A549 (cell line): ENCODE data around the gene AEBP1.

Source experiments
- EHF ChIP-seq: fragments of 250-450 bp; sonication (Bioruptor Pico); IDR thresholded peaks from 2 replicates; pipeline ENCODE4 v1.5.0; 2020; ENCODE audit warnings: mild to moderate bottlenecking
- EP300 ChIP-seq, 2 experiments: fragments of >200 bp; sonication (Bioruptor Twin); formaldehyde crosslinking; IDR thresholded peaks; 2 replicates in 1 of 2; 3 replicates in 1 of 2; pipeline ENCODE4 v1.6.1; 2016 to 2017
- JUN ChIP-seq, 2 experiments: fragments of >200 bp; sonication (Bioruptor Twin); formaldehyde crosslinking; IDR thresholded peaks; 2 replicates in 1 of 2; 3 replicates in 1 of 2; pipeline ENCODE4 v1.6.1; 2016 to 2017
- MAFK ChIP-seq: fragments of 450-650 bp; IDR thresholded peaks from 2 replicates; pipeline ENCODE4 v1.6.1; 2014; ENCODE audit not compliant: partially characterized antibody
- MYC ChIP-seq: IDR thresholded peaks from 2 replicates; pipeline ENCODE4 v1.6.1; 2012; ENCODE audit warnings: mild to moderate bottlenecking, inconsistent platforms, low read length, improper control_type of control experiment, borderline replicate concordance
- NFE2L2 ChIP-seq: fragments of 150-350 bp; conservative IDR thresholded peaks from 2 replicates; pipeline ENCODE4 v1.6.1; 2014; ENCODE audit warnings: low read length
- POLR2A ChIP-seq: IDR thresholded peaks from 2 replicates; pipeline ENCODE4 v1.6.1; 2012; ENCODE audit warnings: mild to moderate bottlenecking, low read length
- POLR2AphosphoS2 ChIP-seq: conservative IDR thresholded peaks from 2 replicates; pipeline ENCODE4 v1.6.1; 2012; ENCODE audit warnings: low read length, improper control_type of control experiment, inconsistent platforms
- RAD21 ChIP-seq, 2 experiments: fragments of >200 bp in 1 of 2; sonication (Bioruptor Twin) in 1 of 2; formaldehyde crosslinking in 1 of 2; IDR thresholded peaks in 1 of 2; conservative IDR thresholded peaks in 1 of 2; 2 replicates in 1 of 2; 3 replicates in 1 of 2; pipeline ENCODE4 v1.6.1; 2012 to 2018; ENCODE audit warnings: inconsistent platforms in 1 of 2
- RARB ChIP-seq: fragments of 250-450 bp; sonication (Bioruptor Pico); IDR thresholded peaks from 2 replicates; pipeline ENCODE4 v1.8.0; 2021; ENCODE audit warnings: mild to moderate bottlenecking, moderate library complexity
- RNF2 ChIP-seq: fragments of 200-600 bp; sonication (generic); IDR thresholded peaks from 2 replicates; pipeline ENCODE4 v1.6.1; 2016; ENCODE audit warnings: low read depth, mild to moderate bottlenecking, antibody characterized with exemption, moderate library complexity, borderline replicate concordance
- ZFP36 ChIP-seq: fragments of 450-650 bp; IDR thresholded peaks from 2 replicates; pipeline ENCODE4 v1.6.1; 2014; ENCODE audit warnings: borderline replicate concordance; ENCODE audit not compliant: partially characterized antibody
- TF ChIP-seq, protein P1 (sequence below): fragments of >200 bp; sonication (Bioruptor Twin); formaldehyde crosslinking; IDR thresholded peaks from 3 replicates; pipeline ENCODE4 v1.5.1; 2016

DNA sequence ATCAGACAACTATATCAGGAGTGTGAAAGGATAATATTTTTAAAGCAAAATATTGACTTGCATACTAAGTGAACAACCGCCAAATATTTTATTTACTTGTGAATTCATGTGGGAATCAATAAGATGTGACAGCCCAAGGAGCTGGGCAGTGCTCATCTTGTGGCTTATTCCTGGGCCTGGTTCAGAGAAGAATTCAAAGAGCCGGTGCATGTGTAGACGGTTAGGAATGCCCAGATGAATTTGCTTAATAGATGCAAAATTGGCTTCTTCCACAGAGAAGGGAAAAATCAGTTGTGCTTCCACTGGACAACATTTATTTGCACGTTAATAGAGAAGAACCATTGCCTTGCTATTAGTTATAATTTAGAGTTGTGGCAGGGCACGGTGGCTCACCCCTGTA is 32.6 kb downstream of the AEBP1 start:
- TF ChIP-seq EP300 (IDR thresholded peaks at IDR 0.05): no peak
- TF ChIP-seq MYC: no peak
- TF ChIP-seq, protein P1, sequence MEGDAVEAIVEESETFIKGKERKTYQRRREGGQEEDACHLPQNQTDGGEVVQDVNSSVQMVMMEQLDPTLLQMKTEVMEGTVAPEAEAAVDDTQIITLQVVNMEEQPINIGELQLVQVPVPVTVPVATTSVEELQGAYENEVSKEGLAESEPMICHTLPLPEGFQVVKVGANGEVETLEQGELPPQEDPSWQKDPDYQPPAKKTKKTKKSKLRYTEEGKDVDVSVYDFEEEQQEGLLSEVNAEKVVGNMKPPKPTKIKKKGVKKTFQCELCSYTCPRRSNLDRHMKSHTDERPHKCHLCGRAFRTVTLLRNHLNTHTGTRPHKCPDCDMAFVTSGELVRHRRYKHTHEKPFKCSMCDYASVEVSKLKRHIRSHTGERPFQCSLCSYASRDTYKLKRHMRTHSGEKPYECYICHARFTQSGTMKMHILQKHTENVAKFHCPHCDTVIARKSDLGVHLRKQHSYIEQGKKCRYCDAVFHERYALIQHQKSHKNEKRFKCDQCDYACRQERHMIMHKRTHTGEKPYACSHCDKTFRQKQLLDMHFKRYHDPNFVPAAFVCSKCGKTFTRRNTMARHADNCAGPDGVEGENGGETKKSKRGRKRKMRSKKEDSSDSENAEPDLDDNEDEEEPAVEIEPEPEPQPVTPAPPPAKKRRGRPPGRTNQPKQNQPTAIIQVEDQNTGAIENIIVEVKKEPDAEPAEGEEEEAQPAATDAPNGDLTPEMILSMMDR: no peak
- TF ChIP-seq POLR2A: no peak
- TF ChIP-seq RNF2: no peak
- no peak for TF ChIP-seq POLR2AphosphoS2
- TF ChIP-seq EHF: no peak
- no peak for TF ChIP-seq RAD21 (conservative IDR thresholded peaks at IDR 0.05 in 1 of 2, IDR thresholded peaks at IDR 0.05 in 1 of 2)
- no peak for TF ChIP-seq ZFP36
- no peak for TF ChIP-seq JUN (IDR thresholded peaks at IDR 0.05)
- TF ChIP-seq RARB (CRISPR knock-in tag): no peak
- no peak for TF ChIP-seq MAFK
- no peak for TF ChIP-seq NFE2L2
